ENCODE results near the gene TXNDC2. TPM values are rescaled to one million over a fixed set of nuclear protein-coding genes. Genes with fewer than 3 reads are reported as not detected.

Gene TXNDC2
- total RNA-seq, 4 donors from 2014 or later, result 0.07 to 0.24 TPM; not detected in 2

- Histone ChIP-seq H3K4me3 (peak overlapping the region; percentile 80 to 90), H3K9me3 (no peaks in the 10 kb centered on the region), H3K27ac (peak overlapping the region; percentile 99 to 100), H3K27me3 (no peaks in the 10 kb centered on the region), H3K4me1 (no peaks in the 10 kb centered on the region), H3K36me3 (no peaks in the 10 kb centered on the region)
- no peak for TF ChIP-seq CTCF (IDR thresholded peaks at IDR 0.05)
- TF ChIP-seq POLR2A (IDR thresholded peaks at IDR 0.05), result no peak
- DNase-seq, result no peak
- intact Hi-C loops (cut with DNase I; ENCODE audit: low total_unique reads), result no loop called here
These were observed 27.4 kb downstream of the TXNDC2 start for GRCh38 chr18:9913151-9913525.

- H3K4me3 ChIP-seq, result peak within 1 kb of the TSS; percentile 80 to 90
- intact Hi-C loops (cut with DNase I; ENCODE audit: low total_unique reads), result no loop called here
- no peaks in the 10 kb centered on the region for H3K27me3 ChIP-seq
These were observed 28.0 kb downstream of the TXNDC2 start, which contains the start of gene VAPA for GRCh38 chr18:9913526-9914333. Gene VAPA, plus strand, starts transcription at chr18:9914016. Its CDS starts 241 bp downstream, at chr18:9914257.

GRCh38 chr18:9914334-9914583, 28.5 kb downstream of the TXNDC2 start:
- H3K27me3 ChIP-seq, result no peaks in the 10 kb centered on the region
- H3K36me3 ChIP-seq, result no peaks in the 10 kb centered on the region
- H3K4me1 ChIP-seq, result peaks cover 0 to 8% of the 10 kb centered on the region in 2 donors
- no peaks in the 10 kb centered on the region for H3K9me3 ChIP-seq
- intact Hi-C loops (cut with DNase I; ENCODE audit: low total_unique reads), result no loop called here
- H3K27ac ChIP-seq, result peak overlapping the region; percentile 99 to 100
- TF ChIP-seq CTCF (IDR thresholded peaks at IDR 0.05) (no peak), POLR2A (IDR thresholded peaks at IDR 0.05) (no peak)
- no peak for DNase-seq
- peak overlapping the region; percentile 80 to 90 for H3K4me3 ChIP-seq

More at GRCh38 chr18:9913526-9914333, 28.0 kb downstream of the TXNDC2 start, which contains the start of gene VAPA:
- DNase-seq, result peak; percentile 92 to 95
- H3K36me3 ChIP-seq, result no peaks in the 10 kb centered on the region
- peaks cover 0 to 6% of the 10 kb centered on the region in 2 donors for H3K4me1 ChIP-seq
- H3K9me3 ChIP-seq, result no peaks in the 10 kb centered on the region
- H3K27ac ChIP-seq, result peak within 1 kb of the TSS; percentile 99 to 100
- no peak for TF ChIP-seq CTCF (IDR thresholded peaks at IDR 0.05)
- TF ChIP-seq POLR2A (IDR thresholded peaks at IDR 0.05), result peak; percentile 94 to 99

- no peaks in the 10 kb centered on the region for H3K27me3 ChIP-seq
- H3K4me3 ChIP-seq, result peak overlapping the region; percentile 80 to 90
- H3K36me3 ChIP-seq, result no peaks in the 10 kb centered on the region
- intact Hi-C loops (cut with DNase I; ENCODE audit: low total_unique reads), result no loop called here
- TF ChIP-seq POLR2A (IDR thresholded peaks at IDR 0.05) (no peak), CTCF (IDR thresholded peaks at IDR 0.05) (peak in 1 of 4 experiments; percentile 3)
- no peaks in the 10 kb centered on the region for H3K9me3 ChIP-seq
- H3K27ac ChIP-seq, result peak overlapping the region; percentile 99 to 100
- DNase-seq, result peak; percentile 57 to 64
- H3K4me1 ChIP-seq, result peaks cover 0 to 8% of the 10 kb centered on the region in 2 donors
These were observed 29.0 kb downstream of the TXNDC2 start for GRCh38 chr18:9914584-9915290.

Data from uterus (tissue), 4 donors.